NCI-H748 (cell line): ENCODE measurements around the gene GALNTL6.
"Not testable (repeated sequence)": the region's sequence is repeated elsewhere in the genome, so short reads cannot be mapped to it uniquely, and the experiment has no call there.

ENCODE experiments used
- DNase-seq: peaks from one replicate; lab custom pipeline; 2025; ENCODE audit not compliant: unreplicated experiment; lab: John Stamatoyannopoulos, UW

Gene GALNTL6

GRCh38 chr4:172898715-172899114 is 1085.5 kb downstream of the GALNTL6 start:
- DNase-seq: no peak

DNA sequence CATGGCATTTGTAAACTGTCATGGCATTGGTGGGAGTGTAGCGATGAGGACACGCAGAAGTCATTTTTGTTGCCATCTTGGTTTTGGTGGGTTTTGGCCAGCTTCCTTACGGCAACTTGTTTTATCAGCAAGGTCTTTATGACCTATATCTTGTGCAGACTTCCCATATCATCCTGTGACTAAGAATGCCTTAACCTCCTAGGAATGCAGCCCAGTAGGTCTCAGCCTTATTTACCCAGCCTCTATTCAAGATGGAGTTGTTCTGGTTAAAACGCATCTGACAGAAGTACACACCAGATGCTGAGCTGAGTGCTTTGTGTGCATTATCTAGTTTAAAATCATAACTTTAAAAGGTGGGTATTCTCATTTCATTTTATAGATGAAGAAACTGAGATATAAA is 1086.7 kb downstream of the GALNTL6 start:
- DNase-seq: no peak

GRCh38 chr4:172900900-172901299 is 1087.7 kb downstream of the GALNTL6 start:
- peak; percentile 32 for DNase-seq

- not testable (repeated sequence) for DNase-seq
These were observed 1099.3 kb downstream of the GALNTL6 start for GRCh38 chr4:172912468-172912867.

DNA sequence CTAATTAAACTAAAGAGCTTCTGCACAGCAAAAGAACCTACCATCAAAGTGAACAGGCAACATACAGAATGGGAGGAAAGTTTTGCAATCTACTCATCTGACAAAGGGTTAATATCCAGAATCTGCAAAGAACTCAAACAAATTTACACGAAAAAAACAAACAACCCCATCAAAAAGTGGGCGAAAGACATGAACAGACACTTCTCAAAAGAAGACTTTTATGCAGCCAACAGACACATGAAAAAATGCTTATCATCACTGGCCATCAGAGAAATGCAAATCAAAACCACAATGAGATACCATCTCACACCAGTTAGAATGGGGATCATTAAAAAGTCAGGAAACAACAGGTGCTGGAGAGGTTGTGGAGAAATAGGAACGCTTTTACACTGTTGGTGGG is 1104.2 kb downstream of the GALNTL6 start:
- not testable (repeated sequence) for DNase-seq

DNA sequence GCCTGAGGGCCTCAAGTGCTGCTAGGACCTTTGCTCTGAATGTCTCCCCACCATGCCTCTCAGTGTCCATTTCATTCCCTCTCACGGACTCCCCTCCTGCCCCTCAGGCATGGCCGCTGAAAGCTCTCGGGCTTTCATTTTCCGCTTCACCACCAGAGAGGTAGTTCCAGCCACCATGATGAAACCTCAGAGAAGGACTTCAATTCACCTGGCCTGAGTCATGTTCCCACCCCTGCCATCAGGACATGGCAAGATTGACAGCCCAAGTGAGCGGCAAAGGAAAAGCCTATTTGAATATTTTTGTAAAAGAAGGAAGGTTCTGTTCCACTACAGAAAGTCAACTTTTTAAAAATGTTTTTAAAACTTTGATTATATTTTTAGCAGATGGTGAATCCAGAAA is 1106.1 kb downstream of the GALNTL6 start:
- DNase-seq: no peak

DNA sequence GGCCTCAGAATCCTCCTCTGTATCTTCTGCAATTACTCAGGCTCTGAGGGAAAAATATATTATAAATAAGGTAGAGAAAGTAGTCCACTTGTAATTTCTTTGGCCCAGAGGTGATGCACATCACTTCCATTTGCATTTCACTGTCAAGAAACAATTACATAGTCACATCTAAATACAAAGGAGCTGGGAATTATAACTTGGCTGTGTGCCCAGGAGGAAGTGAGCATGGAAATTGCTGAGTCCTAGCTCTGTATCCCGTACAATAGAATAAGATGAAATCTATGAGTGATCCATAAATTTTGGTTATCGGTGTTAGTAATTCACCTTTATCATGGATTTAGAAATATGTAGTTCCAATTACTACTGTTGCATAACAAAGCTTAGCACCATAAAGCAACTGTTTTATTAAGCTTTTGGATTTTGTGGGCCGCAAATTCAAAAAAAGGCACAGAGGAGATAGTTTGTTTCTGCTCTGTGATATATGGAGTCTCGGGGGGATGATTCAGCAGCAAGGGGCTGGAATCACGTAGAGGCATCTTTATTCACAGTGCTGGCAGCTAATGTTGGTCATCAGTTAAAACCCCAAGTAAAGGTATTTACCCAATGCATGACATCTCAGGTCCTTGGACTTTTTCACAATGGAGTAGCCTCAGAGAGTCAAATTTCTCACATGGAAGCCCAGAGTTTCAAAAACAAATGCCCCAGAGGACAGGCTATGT is 1114.1 kb downstream of the GALNTL6 start:
- DNase-seq: peak; percentile 72

GRCh38 chr4:172928347-172928746 is 1115.1 kb downstream of the GALNTL6 start:
- DNase-seq: no peak

- DNase-seq: peak; percentile 28
These were observed 1125.0 kb downstream of the GALNTL6 start for GRCh38 chr4:172938072-172938829.

- DNase-seq: no peak
These were observed 1125.7 kb downstream of the GALNTL6 start for GRCh38 chr4:172938870-172939269.

DNA sequence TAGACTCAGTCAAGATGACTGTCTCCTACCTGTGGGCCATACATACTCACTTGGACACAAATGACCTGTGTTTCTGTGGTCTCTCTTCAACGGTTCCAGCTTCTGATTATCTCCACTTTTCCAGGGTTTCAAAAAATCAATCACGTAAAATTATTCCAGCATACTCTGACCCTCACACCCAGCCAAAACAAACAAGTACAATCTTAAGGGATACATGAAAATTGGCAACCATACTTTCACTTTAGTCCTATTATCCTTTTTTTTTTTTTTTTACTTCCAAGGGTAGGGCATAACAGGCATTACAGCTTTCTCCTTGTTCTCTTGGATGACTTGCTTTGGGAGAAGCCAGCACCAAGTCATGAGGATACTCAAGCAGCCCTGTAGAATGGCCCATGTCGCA is 1129.6 kb downstream of the GALNTL6 start:
- DNase-seq: no peak

- DNase-seq: no peak
These were observed 1132.4 kb downstream of the GALNTL6 start for GRCh38 chr4:172945611-172946010.

DNA sequence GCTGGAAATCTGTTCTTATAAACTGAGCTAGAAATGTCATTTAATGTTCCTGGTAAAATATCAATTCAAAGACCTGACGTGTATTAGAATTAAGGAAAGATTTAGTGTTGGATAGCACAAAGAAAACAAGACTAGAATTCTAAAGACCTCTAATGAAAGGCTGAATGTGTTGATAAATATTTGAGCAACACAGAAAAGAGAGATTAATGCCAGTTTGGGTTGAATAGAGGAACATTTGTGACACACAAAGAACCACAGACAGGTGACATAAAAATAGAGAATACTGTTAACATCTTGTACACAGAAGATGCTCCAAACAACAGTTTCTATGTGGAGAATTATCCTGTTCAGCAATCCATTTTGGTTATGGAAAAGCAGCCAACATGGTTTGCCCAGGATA is 1133.3 kb downstream of the GALNTL6 start:
- DNase-seq: peak; percentile 49

GRCh38 chr4:172947594-172947993 is 1134.4 kb downstream of the GALNTL6 start:
- DNase-seq: no peak

GRCh38 chr4:172950990-172951389 is 1137.8 kb downstream of the GALNTL6 start:
- no peak for DNase-seq

DNA sequence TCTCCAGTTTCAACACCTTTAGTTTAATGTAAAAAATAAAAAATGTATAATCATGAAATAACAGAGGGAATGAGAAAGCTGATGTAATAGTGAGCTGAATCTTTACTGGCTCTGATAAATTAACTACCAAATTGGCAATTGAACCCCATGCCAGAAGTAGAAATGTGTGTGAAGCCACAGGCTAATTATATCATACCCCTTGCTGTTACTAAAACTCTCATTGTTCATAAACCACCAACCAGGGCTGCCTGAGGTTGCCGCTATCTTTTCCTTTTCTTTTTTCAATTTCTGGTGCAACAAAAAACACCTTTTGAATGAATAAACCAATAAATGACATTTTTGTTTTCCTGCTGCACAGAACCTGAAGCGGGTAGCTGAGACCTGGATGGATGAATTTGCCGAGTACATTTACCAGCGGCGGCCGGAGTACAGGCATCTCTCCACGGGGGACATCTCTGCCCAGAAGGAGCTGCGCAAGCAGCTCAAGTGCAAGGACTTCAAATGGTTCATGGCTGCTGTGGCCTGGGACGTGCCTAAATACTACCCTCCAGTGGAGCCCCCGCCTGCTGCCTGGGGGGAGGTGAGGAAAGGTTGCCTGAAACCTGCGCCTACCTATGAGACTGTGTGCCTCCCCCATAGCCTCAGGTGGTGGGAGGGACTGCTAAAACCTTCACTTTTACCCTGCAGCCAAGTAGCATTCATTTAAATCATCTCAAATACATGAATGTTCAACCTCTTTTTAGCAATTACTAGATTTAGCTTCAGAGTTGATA is 1138.7 kb downstream of the GALNTL6 start:
- no peak for DNase-seq

DNA sequence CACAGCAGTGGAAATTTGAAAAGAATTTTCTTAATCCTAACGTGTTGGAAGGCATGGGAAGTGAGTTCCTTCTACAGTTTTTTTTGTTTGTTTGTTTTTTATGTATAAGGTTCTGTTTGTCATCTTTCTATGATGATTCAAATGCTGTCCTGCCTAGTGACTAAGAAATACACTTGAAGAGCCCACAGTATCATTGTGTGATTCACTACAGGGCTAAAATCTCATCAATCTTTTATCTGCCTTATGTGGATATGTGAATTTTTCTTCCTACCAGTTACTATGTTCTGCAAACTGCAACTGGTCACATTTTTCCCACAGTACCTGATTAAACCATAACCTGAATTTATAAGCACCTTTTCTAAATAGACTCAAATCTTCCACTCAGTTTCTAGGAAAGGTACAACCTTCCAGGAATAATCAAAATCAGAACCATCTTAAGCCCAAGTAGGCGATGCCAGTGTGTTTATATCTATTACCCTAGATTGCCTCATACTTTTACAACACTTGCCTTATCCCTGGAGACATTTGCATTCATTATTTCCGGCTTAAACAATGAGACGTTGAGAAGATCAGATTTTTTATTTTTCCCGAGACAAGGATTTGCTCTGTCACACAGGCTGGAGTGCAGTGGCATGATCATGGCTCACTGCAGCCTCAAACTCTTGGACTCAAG is 1140.8 kb downstream of the GALNTL6 start:
- DNase-seq: no peak

- DNase-seq: not testable (repeated sequence)
These were observed 1143.1 kb downstream of the GALNTL6 start for GRCh38 chr4:172956340-172956739.

GRCh38 chr4:172957216-172957615 is 1144.0 kb downstream of the GALNTL6 start:
- DNase-seq: no peak

DNA sequence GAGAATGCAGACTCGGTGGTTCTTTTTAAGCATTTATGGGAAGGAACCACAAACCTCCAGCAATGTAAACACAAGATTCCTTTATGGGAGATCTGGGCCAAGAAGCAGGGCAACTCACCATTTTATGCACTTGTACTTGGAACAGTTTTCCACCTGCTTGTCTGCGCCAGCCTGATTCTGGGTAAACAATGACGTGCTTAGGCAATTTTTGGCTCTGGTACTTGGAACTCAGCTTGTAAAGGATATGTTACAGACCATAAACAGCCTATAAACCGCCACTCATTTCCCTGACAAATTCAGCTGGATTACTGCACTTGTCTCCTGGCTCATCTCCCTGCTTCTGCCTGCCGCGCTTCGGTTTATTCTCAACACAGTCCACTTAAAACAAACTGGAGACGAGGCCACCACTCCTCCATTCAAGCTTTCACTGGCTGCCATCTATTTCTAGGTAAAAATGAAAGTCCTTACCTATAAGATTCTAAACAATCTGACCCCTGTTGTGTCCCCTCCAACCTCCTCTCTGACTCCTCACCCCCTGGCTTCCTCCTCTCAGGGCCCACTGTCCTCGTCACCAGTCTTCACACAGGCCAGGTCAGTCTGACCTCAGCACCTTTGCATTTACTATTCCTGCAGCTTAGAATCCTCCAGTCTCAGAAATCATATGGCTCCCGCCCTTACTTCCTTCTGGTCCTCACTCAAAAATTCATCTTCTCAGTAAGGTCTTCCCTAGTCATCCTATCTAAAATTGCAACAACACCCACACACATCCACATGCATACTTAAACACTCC is 1149.6 kb downstream of the GALNTL6 start:
- DNase-seq: peak; percentile 82
